ENCODE results near the gene NBPF1.
"Not testable (repeated sequence)": the region's sequence is repeated elsewhere in the genome, so short reads cannot be mapped to it uniquely, and the experiment has no call there.

The NBPF1 gene

GRCh38 chr1:16545682-16546095 lies 67.7 kb downstream of the NBPF1 start:
- not testable (repeated sequence) for DNase-seq

- not testable (repeated sequence) for DNase-seq
Measured at GRCh38 chr1:16540421-16540893, 72.9 kb downstream of the NBPF1 start.

- DNase-seq = not testable (repeated sequence)
Measured at GRCh38 chr1:16537528-16537927, 75.8 kb downstream of the NBPF1 start.

- not testable (repeated sequence) for DNase-seq
Measured at GRCh38 chr1:16536796-16537195, 76.6 kb downstream of the NBPF1 start.

GRCh38 chr1:16535898-16536297 lies 77.5 kb downstream of the NBPF1 start:
- DNase-seq = not testable (repeated sequence)

- not testable (repeated sequence) for DNase-seq
Measured at GRCh38 chr1:16535487-16535886, 77.9 kb downstream of the NBPF1 start.

- peak in 1 of 5 experiments; percentile 18 for DNase-seq
Measured at GRCh38 chr1:16534829-16535456, 78.4 kb downstream of the NBPF1 start.

- not testable (repeated sequence) for DNase-seq
Measured at GRCh38 chr1:16534239-16534828, 79.0 kb downstream of the NBPF1 start.

GRCh38 chr1:16532235-16532991 lies 81.0 kb downstream of the NBPF1 start:
- not testable (repeated sequence) for DNase-seq

- DNase-seq = not testable (repeated sequence)
Measured at GRCh38 chr1:16528338-16528737, 85.0 kb downstream of the NBPF1 start.

- DNase-seq = not testable (repeated sequence)
Measured at GRCh38 chr1:16525769-16526168, 87.6 kb downstream of the NBPF1 start.

GRCh38 chr1:16521679-16522078 lies 91.7 kb downstream of the NBPF1 start:
- not testable (repeated sequence) for DNase-seq

- no peak for DNase-seq
Measured at GRCh38 chr1:16521288-16521583, 92.1 kb downstream of the NBPF1 start.

- not testable (repeated sequence) for DNase-seq
Measured at GRCh38 chr1:16520435-16521287, 92.7 kb downstream of the NBPF1 start.

- not testable (repeated sequence) for DNase-seq
Measured at GRCh38 chr1:16519255-16519951, 94.0 kb downstream of the NBPF1 start.

- not testable (repeated sequence) for DNase-seq
Measured at GRCh38 chr1:16518913-16519254, 94.5 kb downstream of the NBPF1 start.

GRCh38 chr1:16516694-16517410 lies 96.5 kb downstream of the NBPF1 start:
- DNase-seq = not testable (repeated sequence)

- peak; percentile 46 to 90 (median 66) for DNase-seq
Measured at GRCh38 chr1:16514107-16515055, 99.0 kb downstream of the NBPF1 start, which contains the start of gene RNU1-1. TSS of gene RNU1-1 (minus strand) at chr1:16514285.

- peak in 3 of 5 experiments; percentile 36 to 94 (median 68) for DNase-seq
Measured at GRCh38 chr1:16513412-16514106, 99.8 kb downstream of the NBPF1 start.

All from T-helper 2 cell (primary cell).